ENCODE measurements around the gene MYO18B.

DNA sequence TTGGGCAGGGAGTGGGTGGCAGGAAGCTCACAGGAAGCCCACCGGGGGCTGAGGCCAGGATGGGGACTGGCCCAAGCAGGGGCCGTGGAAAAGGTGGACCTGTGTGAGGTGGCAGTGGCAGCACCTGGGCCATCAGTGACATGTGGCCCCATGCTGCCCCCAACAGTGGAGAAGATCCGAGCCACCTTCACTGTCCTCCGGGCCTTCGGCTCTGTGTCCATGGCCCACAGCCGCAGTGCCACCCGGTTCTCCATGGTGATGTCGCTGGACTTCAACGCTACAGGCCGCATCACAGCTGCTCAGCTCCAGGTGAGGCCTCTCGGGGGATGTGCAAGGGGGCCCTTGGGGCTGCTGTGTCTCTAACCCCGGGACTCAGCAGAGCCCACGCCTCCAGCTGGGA is 37.9 kb downstream of the MYO18B start:
- TF ChIP-seq CTCF (optimal IDR thresholded peaks at IDR 0.05 in 1 of 3, IDR thresholded peaks at IDR 0.05 in 1 of 3, conservative IDR thresholded peaks at IDR 0.05 in 1 of 3; ENCODE audit: extremely low read depth in 1 of 3, insufficient read depth in 2 of 3, low read length in 3 of 3) (no peak), EZH2 (IDR thresholded peaks at IDR 0.05; ENCODE audit: low read length) (no peak)

Measured in keratinocyte (primary cell).